ENCODE measurements around the gene SLC25A19.

SLC25A19 gene

GRCh38 chr17:75313941-75314551 lies 24.8 kb upstream of the SLC25A19 start:
- peaks cover 55% of the 10 kb centered on the region for H3K4me1 ChIP-seq (ENCODE audit: low read length)
- H3K9ac ChIP-seq (ENCODE audit: low read length) = no peak overlapping the region
- H2AFZ ChIP-seq (ENCODE audit: low read depth, low read length) = no peak overlapping the region
- peaks cover 8% of the 10 kb centered on the region for H3K79me2 ChIP-seq (ENCODE audit: low read length)
- no peaks in the 10 kb centered on the region for H3K27me3 ChIP-seq (ENCODE audit: low read depth, low read length)
- peak overlapping the region; percentile 51 for H3K27ac ChIP-seq (ENCODE audit: low read length)
- peak overlapping the region; percentile 25 for H3K4me2 ChIP-seq (ENCODE audit: low read length)
- TF ChIP-seq, protein P1, sequence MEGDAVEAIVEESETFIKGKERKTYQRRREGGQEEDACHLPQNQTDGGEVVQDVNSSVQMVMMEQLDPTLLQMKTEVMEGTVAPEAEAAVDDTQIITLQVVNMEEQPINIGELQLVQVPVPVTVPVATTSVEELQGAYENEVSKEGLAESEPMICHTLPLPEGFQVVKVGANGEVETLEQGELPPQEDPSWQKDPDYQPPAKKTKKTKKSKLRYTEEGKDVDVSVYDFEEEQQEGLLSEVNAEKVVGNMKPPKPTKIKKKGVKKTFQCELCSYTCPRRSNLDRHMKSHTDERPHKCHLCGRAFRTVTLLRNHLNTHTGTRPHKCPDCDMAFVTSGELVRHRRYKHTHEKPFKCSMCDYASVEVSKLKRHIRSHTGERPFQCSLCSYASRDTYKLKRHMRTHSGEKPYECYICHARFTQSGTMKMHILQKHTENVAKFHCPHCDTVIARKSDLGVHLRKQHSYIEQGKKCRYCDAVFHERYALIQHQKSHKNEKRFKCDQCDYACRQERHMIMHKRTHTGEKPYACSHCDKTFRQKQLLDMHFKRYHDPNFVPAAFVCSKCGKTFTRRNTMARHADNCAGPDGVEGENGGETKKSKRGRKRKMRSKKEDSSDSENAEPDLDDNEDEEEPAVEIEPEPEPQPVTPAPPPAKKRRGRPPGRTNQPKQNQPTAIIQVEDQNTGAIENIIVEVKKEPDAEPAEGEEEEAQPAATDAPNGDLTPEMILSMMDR (IDR thresholded peaks at IDR 0.05; ENCODE audit: low read depth, low read length) = no peak
- TF ChIP-seq EZH2phosphoT487 (IDR thresholded peaks at IDR 0.05; ENCODE audit: low read depth) = no peak
- H3K4me3 ChIP-seq (ENCODE audit: low read length) = no peak overlapping the region
- peaks cover 24% of the 10 kb centered on the region for H3K36me3 ChIP-seq (replicated peaks; ENCODE audit: low read depth, low read length)
- no peaks in the 10 kb centered on the region for H3K9me3 ChIP-seq (ENCODE audit: insufficient read depth, low read length)
- H4K20me1 ChIP-seq (ENCODE audit: insufficient read depth, low read length) = no peaks in the 10 kb centered on the region

GRCh38 chr17:75308732-75309629 lies 19.7 kb upstream of the SLC25A19 start:
- H3K9me3 ChIP-seq (ENCODE audit: insufficient read depth, low read length) = no peaks in the 10 kb centered on the region
- H3K27me3 ChIP-seq (ENCODE audit: low read depth, low read length) = no peaks in the 10 kb centered on the region
- H4K20me1 ChIP-seq (ENCODE audit: insufficient read depth, low read length) = no peaks in the 10 kb centered on the region
- no peak overlapping the region for H3K4me2 ChIP-seq (ENCODE audit: low read length)
- H3K4me1 ChIP-seq (ENCODE audit: low read length) = peaks cover 20% of the 10 kb centered on the region
- TF ChIP-seq EZH2phosphoT487 (IDR thresholded peaks at IDR 0.05; ENCODE audit: low read depth) = no peak
- TF ChIP-seq, protein P1 (IDR thresholded peaks at IDR 0.05; ENCODE audit: low read depth, low read length) = no peak
- no peaks in the 10 kb centered on the region for H3K79me2 ChIP-seq (ENCODE audit: low read length)
- H3K4me3 ChIP-seq (ENCODE audit: low read length) = no peak overlapping the region
- no peak overlapping the region for H3K27ac ChIP-seq (ENCODE audit: low read length)
- peaks cover 2% of the 10 kb centered on the region for H3K36me3 ChIP-seq (replicated peaks; ENCODE audit: low read depth, low read length)
- H2AFZ ChIP-seq (ENCODE audit: low read depth, low read length) = no peak overlapping the region
- H3K9ac ChIP-seq (ENCODE audit: low read length) = no peak overlapping the region

DNA sequence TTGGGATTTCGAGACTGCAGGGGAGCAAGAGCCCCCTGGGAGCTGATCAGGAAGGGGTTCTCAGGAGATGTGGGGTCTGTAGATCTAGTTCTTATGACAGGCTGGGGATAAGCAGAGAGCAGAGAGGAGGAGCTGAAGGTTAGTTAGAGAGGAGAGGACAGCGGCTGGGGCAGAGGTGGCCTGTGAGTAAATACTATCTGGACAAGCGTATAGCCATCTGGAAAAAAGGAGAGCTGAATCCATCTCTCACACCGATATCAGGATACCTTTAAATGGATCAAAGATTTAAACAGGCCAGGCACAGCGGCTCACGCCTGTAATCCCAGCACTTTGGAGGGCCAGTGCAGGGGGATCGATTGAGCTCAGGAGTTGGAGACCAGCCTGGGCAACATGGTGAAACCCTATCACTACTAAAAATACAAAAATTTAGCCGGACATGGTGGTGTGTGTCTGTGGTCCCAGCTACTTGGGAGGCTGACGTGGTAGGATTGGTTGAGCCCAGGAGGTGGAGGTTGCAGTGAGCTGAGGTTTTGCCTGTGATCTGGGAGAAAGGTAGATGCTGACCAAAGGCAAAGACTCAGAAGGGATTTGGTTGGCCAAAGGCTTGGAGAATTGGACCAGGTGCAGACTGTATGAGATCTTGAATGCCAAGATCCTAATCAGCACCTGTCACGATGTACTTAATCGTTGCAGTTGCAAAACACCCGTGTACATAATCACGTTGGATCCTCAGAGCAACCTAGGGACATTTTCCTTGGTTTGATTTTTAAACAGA lies 18.9 kb upstream of the SLC25A19 start:
- H2AFZ ChIP-seq (ENCODE audit: low read depth, low read length) = no peak overlapping the region
- no peak overlapping the region for H3K27ac ChIP-seq (ENCODE audit: low read length)
- no peak overlapping the region for H3K4me3 ChIP-seq (ENCODE audit: low read length)
- TF ChIP-seq, protein P1 (IDR thresholded peaks at IDR 0.05; ENCODE audit: low read depth, low read length) = no peak
- no peak for TF ChIP-seq EZH2phosphoT487 (IDR thresholded peaks at IDR 0.05; ENCODE audit: low read depth)
- H4K20me1 ChIP-seq (ENCODE audit: insufficient read depth, low read length) = no peaks in the 10 kb centered on the region
- no peaks in the 10 kb centered on the region for H3K27me3 ChIP-seq (ENCODE audit: low read depth, low read length)
- peaks cover 14% of the 10 kb centered on the region for H3K4me1 ChIP-seq (ENCODE audit: low read length)
- H3K9me3 ChIP-seq (ENCODE audit: insufficient read depth, low read length) = no peaks in the 10 kb centered on the region
- H3K9ac ChIP-seq (ENCODE audit: low read length) = no peak overlapping the region
- no peak overlapping the region for H3K4me2 ChIP-seq (ENCODE audit: low read length)
- no peaks in the 10 kb centered on the region for H3K79me2 ChIP-seq (ENCODE audit: low read length)
- H3K36me3 ChIP-seq (replicated peaks; ENCODE audit: low read depth, low read length) = no peaks in the 10 kb centered on the region

All from OCI-LY3 (cell line).